A549 treated with ZK216348 at 1 μM for 4 hours (cell line): Measurements from ENCODE around the gene VPS33B. TPM values are rescaled to one million over a fixed set of nuclear protein-coding genes. Genes with fewer than 3 reads are reported as not detected.

Experiments used
- total RNA-seq: library from RNA; stranded (reverse); fragments of 200-300 nt; extraction: Qiagen RNA extraction; gene quantifications from 5 replicates; pipeline ENCODE4 v1.2.3, GENCODE V29; 2022; ENCODE audit warnings: low read depth

VPS33B gene
- 12.4 to 26.6 TPM (median 13.7 TPM) in 5 replicates for total RNA-seq

GRCh38 chr15:91022075-91022831 lies at the start of gene VPS33B:
Gene VPS33B (minus strand): TSS chr15:91022594. CDS start chr15:91022249, 345 bp downstream.

GRCh38 chr15:90994417-90995311 lies 27.7 kb downstream of the VPS33B start, which contains the start of gene PRC1:
Gene PRC1 (minus strand): TSS chr15:90994535. CDS start chr15:90994417, 118 bp downstream.

DNA sequence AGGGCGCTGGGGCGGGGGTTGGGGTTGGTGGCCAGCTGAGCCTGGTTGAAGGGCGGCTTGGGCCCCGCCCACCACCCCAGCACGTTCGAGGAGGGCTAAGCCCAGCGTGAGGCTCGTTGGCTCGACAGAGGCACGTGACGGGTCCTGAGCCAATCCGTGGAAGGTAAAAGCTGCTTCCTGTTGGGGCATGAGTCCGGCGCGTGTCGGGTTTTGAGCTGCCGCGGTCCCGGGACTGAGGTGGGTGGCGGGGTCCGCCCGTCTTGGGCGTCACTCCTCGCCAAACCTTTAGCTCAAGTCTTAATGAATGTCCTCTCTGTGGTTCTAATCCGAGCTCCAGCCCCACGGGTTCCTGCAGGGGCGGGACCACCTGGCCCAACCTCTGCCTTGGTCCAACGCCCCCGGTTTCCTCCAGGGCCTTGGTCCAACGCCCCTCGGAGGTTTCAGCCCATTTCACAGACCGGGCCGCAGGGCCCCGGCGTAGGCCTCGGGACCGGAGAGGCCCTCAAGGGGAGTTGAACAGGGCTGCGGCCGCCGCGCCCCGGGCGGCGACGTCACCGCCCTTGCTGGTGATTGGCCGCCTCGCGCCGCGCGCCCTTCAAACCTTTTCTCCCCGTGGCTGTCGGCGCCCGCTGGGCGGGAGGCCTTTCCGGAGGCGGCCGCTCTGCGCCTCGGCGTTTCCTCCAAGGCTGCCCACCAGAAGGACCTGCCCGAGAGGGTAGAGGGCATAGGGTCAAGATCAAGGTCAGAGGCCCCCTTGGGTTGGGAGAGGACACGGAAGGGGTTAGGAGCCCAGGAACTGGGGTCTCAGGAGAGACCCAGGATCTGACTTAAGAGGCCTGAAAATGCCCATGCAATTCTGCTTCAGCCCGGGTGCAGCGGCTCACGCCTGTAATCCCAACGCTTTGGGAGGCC lies 67.4 kb downstream of the VPS33B start, which contains the start of gene RCCD1:
Gene RCCD1 (plus strand): TSS at position 173 of the 912 bp plus-strand sequence. CDS start 1,851 bp downstream, outside the sequence.

Other genes with a start within 250 kb of the VPS33B start
- gene FURIN, start 154.0 kb downstream of the VPS33B start, total RNA-seq: 30.5 to 67.8 TPM (median 56.7 TPM) in 5 replicates
- 0.64 to 1.1 TPM (median 0.79 TPM) in 5 replicates for gene FES, start 138.1 kb downstream of the VPS33B start, total RNA-seq
- 18.6 to 36.4 TPM (median 31.3 TPM) in 5 replicates for gene MAN2A2, start 119.3 kb downstream of the VPS33B start, total RNA-seq
- gene HDDC3, start 90.0 kb downstream of the VPS33B start, total RNA-seq: 29.4 to 39.5 TPM (median 33.2 TPM) in 5 replicates
- 36.7 to 64.4 TPM (median 55.7 TPM) in 5 replicates for gene UNC45A, start 87.3 kb downstream of the VPS33B start, total RNA-seq
- 23.9 to 38.0 TPM (median 34.1 TPM) in 5 replicates for gene RCCD1, start 67.7 kb downstream of the VPS33B start, total RNA-seq
- gene PRC1, start 28.1 kb downstream of the VPS33B start, total RNA-seq: 192 to 257 TPM (median 214 TPM) in 5 replicates
- gene SV2B, start 77.7 kb upstream of the VPS33B start, total RNA-seq: 0.02 to 0.20 TPM (median 0.06 TPM) in 5 replicates